ENCODE measurements around the gene IL22RA2.
"Not testable (repeated sequence)": the region's sequence is repeated elsewhere in the genome, so short reads cannot be mapped to it uniquely, and the experiment has no call there.

Gene IL22RA2

GRCh38 chr6:137122612-137123011 is 50.8 kb downstream of the IL22RA2 start:
- DNase-seq (ENCODE audit: low read depth) = no peak

GRCh38 chr6:137121401-137121997 is 51.9 kb downstream of the IL22RA2 start:
- no peak for DNase-seq (ENCODE audit: low read depth)

- DNase-seq (ENCODE audit: low read depth) = no peak
Observed at GRCh38 chr6:137120748-137121147, 52.7 kb downstream of the IL22RA2 start.

- no peak for DNase-seq (ENCODE audit: low read depth)
Observed at GRCh38 chr6:137119196-137120104, 54.0 kb downstream of the IL22RA2 start.

- DNase-seq (ENCODE audit: low read depth) = no peak
Observed at GRCh38 chr6:137117581-137117980, 55.9 kb downstream of the IL22RA2 start.

- DNase-seq (ENCODE audit: low read depth) = no peak
Observed at GRCh38 chr6:137116807-137117206, 56.6 kb downstream of the IL22RA2 start.

GRCh38 chr6:137115658-137116057 is 57.8 kb downstream of the IL22RA2 start:
- no peak for DNase-seq (ENCODE audit: low read depth)

- DNase-seq (ENCODE audit: low read depth) = no peak
Observed at GRCh38 chr6:137112067-137112355, 61.4 kb downstream of the IL22RA2 start.

- DNase-seq (ENCODE audit: low read depth) = no peak
Observed at GRCh38 chr6:137111296-137112066, 62.0 kb downstream of the IL22RA2 start.

GRCh38 chr6:137107767-137108105 is 65.7 kb downstream of the IL22RA2 start:
- DNase-seq (ENCODE audit: low read depth) = no peak

GRCh38 chr6:137107047-137107766 is 66.2 kb downstream of the IL22RA2 start:
- DNase-seq (ENCODE audit: low read depth) = not testable (repeated sequence)

- DNase-seq (ENCODE audit: low read depth) = no peak
Observed at GRCh38 chr6:137106183-137106582, 67.3 kb downstream of the IL22RA2 start.

GRCh38 chr6:137105375-137105774 is 68.1 kb downstream of the IL22RA2 start:
- DNase-seq (ENCODE audit: low read depth) = no peak

GRCh38 chr6:137104926-137105325 is 68.5 kb downstream of the IL22RA2 start:
- no peak for DNase-seq (ENCODE audit: low read depth)

GRCh38 chr6:137102851-137103492 is 70.5 kb downstream of the IL22RA2 start:
- DNase-seq (ENCODE audit: low read depth) = no peak

- no peak for DNase-seq (ENCODE audit: low read depth)
Observed at GRCh38 chr6:137102050-137102848, 71.2 kb downstream of the IL22RA2 start.

GRCh38 chr6:137099689-137100403 is 73.6 kb downstream of the IL22RA2 start:
- no peak for DNase-seq (ENCODE audit: low read depth)

GRCh38 chr6:137097526-137097925 is 75.9 kb downstream of the IL22RA2 start:
- no peak for DNase-seq (ENCODE audit: low read depth)

GRCh38 chr6:137097057-137097456 is 76.4 kb downstream of the IL22RA2 start:
- DNase-seq (ENCODE audit: low read depth) = no peak

- no peak for DNase-seq (ENCODE audit: low read depth)
Observed at GRCh38 chr6:137095651-137096238, 77.7 kb downstream of the IL22RA2 start.

All from stimulated activated CD8-positive, alpha-beta memory T cell treated with anti-CD3 and anti-CD28 coated beads, Interleukin-12 subunit alpha, Interleukin-12 subunit beta, amount 100 ng/mL, for 4 hours (primary cell).